ENCODE measurements around the gene CCDC190. TPM values are rescaled to one million over a fixed set of nuclear protein-coding genes. Genes with fewer than 3 reads are reported as not detected.

The CCDC190 gene
- total and polyA plus RNA-seq, 2 of the 8 experiments (the other 6 are each of a cell fraction or from before 2014, with no cell fraction given): not detected

DNA sequence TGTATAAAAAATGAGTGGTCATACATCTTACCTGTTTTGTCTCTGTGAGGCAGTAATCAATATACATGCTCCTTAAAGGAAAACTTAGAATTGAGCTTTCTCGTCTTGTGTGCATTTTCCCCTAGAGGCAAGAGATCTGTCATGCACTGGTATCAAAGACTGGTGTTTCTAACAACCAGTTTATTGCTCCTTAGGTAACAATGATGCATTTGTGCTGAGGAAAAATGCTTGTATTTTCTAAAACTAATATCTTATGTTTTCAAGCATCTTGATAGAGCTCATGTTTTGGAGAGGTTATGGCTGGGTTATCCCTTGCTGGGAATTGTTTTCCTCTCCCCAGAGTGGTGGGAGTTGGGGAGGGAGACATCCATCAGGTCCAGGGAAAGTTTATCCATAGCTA is 23.9 kb upstream of the CCDC190 start:
- H4K8ac ChIP-seq (ENCODE audit: extremely low read depth, insufficient read depth, low read length): no peak overlapping the region
- CTCF ChIA-PET (ENCODE audit: partially characterized antibody): interaction anchor here (0.8 to 8.5 kb wide), 8 partner anchors 11 to 431 kb away, joined by 3 to 57 read pairs (median 5); partner anchors contain the start of gene RGS4
- WGBS, 2 experiments (ENCODE audit: extremely low coverage in 1 of 2, insufficient coverage in 1 of 2, insufficient read length in 1 of 2, insufficient replicate concordance in 2 of 2, low coverage in 1 of 2, low lambda C conversion rate in 2 of 2, missing lambda C conversion rate in 1 of 2): 88% methylated on average over 1 of the region's 1 CpG; no CpG with 5 or more reads in 1 of the 2 experiments

More for the DNA sequence above, 23.9 kb upstream of the CCDC190 start:
- no peak overlapping the region for H2BK5ac ChIP-seq (ENCODE audit: low read depth, low read length)
- no peaks in the 10 kb centered on the region for H3K79me2 ChIP-seq (ENCODE audit: control insufficient read depth in 1 of 2, insufficient read depth in 2 of 2, low read length in 2 of 2)
- H2BK12ac ChIP-seq (ENCODE audit: low read depth, low read length): no peak overlapping the region
- POLR2A ChIA-PET (ENCODE audit: partially characterized antibody): no interaction called here
- H3K9ac ChIP-seq (replicated peaks in 1 of 4; ENCODE audit: extremely low read depth in 1 of 4, low read depth in 3 of 4, low read length in 3 of 4): no peak overlapping the region
- no peaks in the 10 kb centered on the region for H3K27me3 ChIP-seq (replicated peaks in 1 of 4; ENCODE audit: control insufficient read depth in 3 of 4, extremely low read depth in 1 of 4, insufficient read depth in 3 of 4, low read length in 3 of 4)
- FAIRE-seq (no peak), DNase-seq (ENCODE audit: low read depth in 1 of 2, low spot score in 2 of 2) (no peak)
- H2BK15ac ChIP-seq (ENCODE audit: low read length): no peak overlapping the region
- no peak overlapping the region for H3K56ac ChIP-seq (replicated peaks; ENCODE audit: insufficient read length, low read depth, low read length)
- no peak overlapping the region for H2AK5ac ChIP-seq (ENCODE audit: low read depth, low read length)
- H2AFZ ChIP-seq (ENCODE audit: low read length): no peak overlapping the region
- H4K20me1 ChIP-seq (replicated peaks in 1 of 2; ENCODE audit: control insufficient read depth in 1 of 2, insufficient read depth in 2 of 2, low read length in 2 of 2): no peaks in the 10 kb centered on the region
- no peaks in the 10 kb centered on the region for H3K4me1 ChIP-seq (replicated peaks in 1 of 4; ENCODE audit: control insufficient read depth in 3 of 4, insufficient read depth in 4 of 4, low read length in 3 of 4)
- no peak overlapping the region for H3K27ac ChIP-seq (ENCODE audit: low read depth, low read length)
- no peak overlapping the region for H2BK120ac ChIP-seq (replicated peaks; ENCODE audit: low read depth, low read length)
- H2BK20ac ChIP-seq (ENCODE audit: low read length): no peak overlapping the region
- no peak overlapping the region for H3K18ac ChIP-seq (ENCODE audit: extremely low read depth, low read length)
- H4K5ac ChIP-seq (ENCODE audit: insufficient read length, low read depth, low read length): no peak overlapping the region
- no peak overlapping the region for H3K4ac ChIP-seq (replicated peaks; ENCODE audit: insufficient read length, low read depth, low read length)
- no peak overlapping the region for H3K4me3 ChIP-seq (ENCODE audit: extremely low read depth in 1 of 4, insufficient read depth in 2 of 4, low read depth in 3 of 4, low read length in 4 of 4)
- no peaks in the 10 kb centered on the region for H3K23me2 ChIP-seq (ENCODE audit: low read depth, low read length)
- H3K23ac ChIP-seq (ENCODE audit: insufficient read length): no peak overlapping the region
- H3K14ac ChIP-seq (ENCODE audit: insufficient read length): no peak overlapping the region
- H3K4me2 ChIP-seq (ENCODE audit: insufficient read depth in 1 of 2, low read depth in 2 of 2, low read length in 2 of 2): no peak overlapping the region
- H3K9me3 ChIP-seq (ENCODE audit: insufficient read depth in 2 of 2, low read depth in 1 of 2, low read length in 1 of 2): no peaks in the 10 kb centered on the region
- no peak for TF ChIP-seq POLR2A (IDR thresholded peaks at IDR 0.05; ENCODE audit: control extremely low read depth in 1 of 2, low read depth in 2 of 2, low read length in 2 of 2)
- no peak for TF ChIP-seq SUZ12 (IDR thresholded peaks at IDR 0.05; ENCODE audit: low read length)
- no peak for TF ChIP-seq TAF7 (optimal IDR thresholded peaks at IDR 0.05; ENCODE audit: borderline replicate concordance, low read depth, low read length)
- TF ChIP-seq BCL11A (IDR thresholded peaks at IDR 0.05; ENCODE audit: low read depth in 2 of 2, low read length in 2 of 2): no peak
- TF ChIP-seq POLR2AphosphoS5 (IDR thresholded peaks at IDR 0.05; ENCODE audit: low read depth, low read length): no peak
- H3K79me1 ChIP-seq (ENCODE audit: low read depth, low read length): no peaks in the 10 kb centered on the region; the same call in 1 of the 2 replicates
- no peak overlapping the region for H4K91ac ChIP-seq (replicated peaks; ENCODE audit: insufficient read length, low read length)
- no peaks in the 10 kb centered on the region; a peak in 1 of 8 replicates for H3K36me3 ChIP-seq (ENCODE audit: control insufficient read depth in 2 of 4, insufficient read depth in 4 of 4, low read length in 3 of 4)
